HEK293 (cell line): ENCODE measurements around the gene SEMA3G.

Experiments used
- EGR2 ChIP-seq: fragments of 450-650 bp; formaldehyde crosslinking; IDR thresholded peaks from 2 replicates; pipeline ENCODE4 v1.5.1; 2016; ENCODE audit warnings: low read depth, missing biosample characterization, missing genetic modification characterization
- GLIS2 ChIP-seq: fragments of 450-650 bp; formaldehyde crosslinking; IDR thresholded peaks from 2 replicates; pipeline ENCODE4 v1.5.1; 2016; ENCODE audit warnings: missing biosample characterization, missing genetic modification characterization
- KLF7 ChIP-seq: fragments of 450-650 bp; formaldehyde crosslinking; IDR thresholded peaks from 2 replicates; pipeline ENCODE4 v1.5.1; 2016; ENCODE audit warnings: missing biosample characterization, missing genetic modification characterization, borderline replicate concordance
- MYNN ChIP-seq: fragments of 450-650 bp; formaldehyde crosslinking; IDR thresholded peaks from 2 replicates; pipeline ENCODE4 v1.5.1; 2016; ENCODE audit warnings: missing biosample characterization, missing genetic modification characterization, borderline replicate concordance
- PRDM1 ChIP-seq: fragments of 450-650 bp; formaldehyde crosslinking; IDR thresholded peaks from 2 replicates; pipeline ENCODE4; 2016; ENCODE audit warnings: missing biosample characterization, missing genetic modification characterization
- SCRT1 ChIP-seq: fragments of 450-650 bp; formaldehyde crosslinking; IDR thresholded peaks from 2 replicates; pipeline ENCODE4 v1.5.1; 2016; ENCODE audit warnings: missing biosample characterization, missing genetic modification characterization, borderline replicate concordance
- SP3 ChIP-seq: fragments of 450-650 bp; formaldehyde crosslinking; IDR thresholded peaks from 2 replicates; pipeline ENCODE4 v1.5.1; 2016; ENCODE audit warnings: missing biosample characterization, missing genetic modification characterization
- TRIM28 ChIP-seq: IDR thresholded peaks from 2 replicates; pipeline ENCODE4 v1.6.1; 2011; ENCODE audit warnings: low read length, control low read depth, borderline replicate concordance
- ZBTB20 ChIP-seq: fragments of 450-650 bp; formaldehyde crosslinking; IDR thresholded peaks from 2 replicates; pipeline ENCODE4 v1.5.1; 2016; ENCODE audit warnings: missing biosample characterization, missing genetic modification characterization
- ZBTB48 ChIP-seq: fragments of 450-650 bp; formaldehyde crosslinking; IDR thresholded peaks from 2 replicates; pipeline ENCODE4 v1.5.1; 2016; ENCODE audit warnings: missing biosample characterization, missing genetic modification characterization
- ZFP37 ChIP-seq: fragments of 450-650 bp; formaldehyde crosslinking; IDR thresholded peaks from 2 replicates; pipeline ENCODE4 v1.5.1; 2016; ENCODE audit warnings: missing biosample characterization, missing genetic modification characterization
- ZNF121 ChIP-seq: fragments of 450-650 bp; formaldehyde crosslinking; IDR thresholded peaks from 2 replicates; pipeline ENCODE4 v1.5.1; 2016; ENCODE audit warnings: missing biosample characterization, missing genetic modification characterization
- ZNF132 ChIP-seq: fragments of 450-650 bp; formaldehyde crosslinking; IDR thresholded peaks from 2 replicates; pipeline ENCODE4 v1.5.1; 2017; ENCODE audit warnings: missing biosample characterization, missing genetic modification characterization, borderline replicate concordance
- ZNF138 ChIP-seq: fragments of 450-650 bp; formaldehyde crosslinking; IDR thresholded peaks from 2 replicates; pipeline ENCODE4 v1.5.1; 2016; ENCODE audit warnings: missing biosample characterization, missing genetic modification characterization, borderline replicate concordance
- ZNF239 ChIP-seq: fragments of 450-650 bp; formaldehyde crosslinking; IDR thresholded peaks from 2 replicates; pipeline ENCODE4 v1.5.1; 2016; ENCODE audit warnings: missing biosample characterization, missing genetic modification characterization
- ZNF354C ChIP-seq: fragments of 450-650 bp; formaldehyde crosslinking; IDR thresholded peaks from 2 replicates; pipeline ENCODE4 v1.5.1; 2016; ENCODE audit warnings: missing biosample characterization, missing genetic modification characterization, low read depth, borderline replicate concordance
- ZNF473 ChIP-seq: fragments of 450-650 bp; formaldehyde crosslinking; IDR thresholded peaks from 2 replicates; pipeline ENCODE4 v1.5.1; 2017; ENCODE audit warnings: missing biosample characterization, missing genetic modification characterization
- ZNF510 ChIP-seq: fragments of 450-650 bp; formaldehyde crosslinking; IDR thresholded peaks from 2 replicates; pipeline ENCODE4 v1.5.1; 2018; ENCODE audit warnings: mild to moderate bottlenecking, missing genetic modification characterization, missing biosample characterization; ENCODE audit not compliant: insufficient replicate concordance
- ZNF561 ChIP-seq: fragments of 450-650 bp; IDR thresholded peaks from 2 replicates; pipeline ENCODE4 v1.5.1; 2018; ENCODE audit warnings: missing biosample characterization, missing genetic modification characterization, borderline replicate concordance
- ZNF596 ChIP-seq: fragments of 450-650 bp; IDR thresholded peaks from 2 replicates; pipeline ENCODE4 v1.5.0; 2018; ENCODE audit warnings: missing biosample characterization, mild to moderate bottlenecking, missing genetic modification characterization, moderate library complexity
- ZNF670 ChIP-seq: fragments of 450-650 bp; formaldehyde crosslinking; IDR thresholded peaks from 2 replicates; pipeline ENCODE4 v1.5.1; 2016; ENCODE audit warnings: missing biosample characterization, missing genetic modification characterization, low read depth
- ZNF677 ChIP-seq: fragments of 450-650 bp; IDR thresholded peaks from 2 replicates; pipeline ENCODE4 v1.5.0; 2018; ENCODE audit warnings: missing biosample characterization, mild to moderate bottlenecking, missing genetic modification characterization, moderate library complexity
- ZNF777 ChIP-seq: fragments of 450-650 bp; formaldehyde crosslinking; IDR thresholded peaks from 2 replicates; pipeline ENCODE4 v1.5.1; 2017; ENCODE audit warnings: missing biosample characterization, missing genetic modification characterization, borderline replicate concordance
- ZNF843 ChIP-seq: fragments of 450-650 bp; formaldehyde crosslinking; IDR thresholded peaks from 2 replicates; pipeline ENCODE4 v1.5.1; 2016; ENCODE audit warnings: missing biosample characterization, missing genetic modification characterization
- TF ChIP-seq, protein P1 (sequence below): fragments of 450-650 bp; IDR thresholded peaks from 2 replicates; pipeline ENCODE4 v1.5.1; 2018; ENCODE audit warnings: missing biosample characterization, missing genetic modification characterization
- TF ChIP-seq, protein P2 (sequence below): sonication (generic); formaldehyde crosslinking; IDR thresholded peaks from 2 replicates; pipeline ENCODE4 v1.8.1; 2022; ENCODE audit warnings: mild to moderate bottlenecking, moderate library complexity, missing genetic modification reagents
- TF ChIP-seq, protein P3 (sequence below): fragments of 450-650 bp; formaldehyde crosslinking; IDR thresholded peaks from 2 replicates; pipeline ENCODE4 v1.5.1; 2016; ENCODE audit warnings: missing biosample characterization, missing genetic modification characterization
- TF ChIP-seq, protein P4 (sequence below): fragments of 450-650 bp; formaldehyde crosslinking; IDR thresholded peaks from 2 replicates; pipeline ENCODE4 v1.5.1; 2016; ENCODE audit warnings: missing biosample characterization, missing genetic modification characterization, borderline replicate concordance

Gene SEMA3G

DNA sequence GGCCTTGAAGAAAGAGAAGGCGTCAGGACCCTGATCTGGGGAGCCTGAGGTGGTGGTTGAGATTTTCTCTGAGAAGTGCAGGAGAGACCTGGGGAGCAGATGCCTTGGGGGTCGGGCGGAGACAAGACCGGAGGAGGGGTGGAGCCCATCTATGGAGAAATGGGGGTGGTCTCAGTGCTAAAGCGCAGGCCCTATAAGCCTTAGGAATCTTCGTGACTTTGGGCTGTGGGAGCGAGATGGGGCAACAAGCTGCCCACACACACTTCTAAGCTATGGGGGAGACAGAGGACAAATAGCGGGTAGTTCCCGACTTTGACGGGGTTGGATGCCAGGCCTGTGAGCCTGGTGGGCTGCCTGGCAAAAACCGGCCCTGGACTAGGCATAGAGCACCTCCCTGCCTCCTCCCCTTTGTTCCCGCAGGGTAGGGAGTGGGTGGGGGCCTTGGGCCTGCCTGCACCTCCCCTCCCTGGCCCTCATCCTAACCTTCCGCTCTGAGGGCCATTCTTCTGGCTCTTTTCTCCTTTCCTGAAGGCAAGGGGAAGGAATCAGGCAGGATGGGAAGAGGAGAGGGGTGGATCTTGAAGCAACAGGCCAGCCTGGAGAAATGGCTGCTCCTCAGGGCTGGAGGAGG, 11.4 kb upstream of the SEMA3G start (continued):
- TF ChIP-seq ZNF239 (tag by site-specific recombination) (no peak), ZNF121 (no peak), ZNF473 (tag by site-specific recombination) (no peak), ZNF670 (tag by site-specific recombination) (no peak), ZBTB48 (tag by site-specific recombination) (no peak), ZNF843 (no peak), ZFP37 (tag by site-specific recombination) (no peak), ZNF354C (no peak), SCRT1 (tag by site-specific recombination) (0 out of 2 replicates have a peak, but pooled peaks have one; percentile 61), ZNF510 (tag by site-specific recombination) (no peak), ZNF596 (tag by site-specific recombination) (no peak), MYNN (tag by site-specific recombination) (no peak), ZNF561 (tag by site-specific recombination) (no peak), GLIS2 (peak; percentile 58; the same call in 1 of the 2 replicates), TRIM28 (no peak), SP3 (peak; percentile 77), EGR2 (tag by site-specific recombination) (peak; percentile 14; the same call in 1 of the 2 replicates), ZNF777 (tag by site-specific recombination) (no peak), ZBTB20 (peak; percentile 100), ZNF138 (no peak), ZNF132 (tag by site-specific recombination) (no peak), ZNF677 (tag by site-specific recombination) (no peak), KLF7 (tag by site-specific recombination) (no peak), PRDM1 (no peak)
- TF ChIP-seq, protein P1, sequence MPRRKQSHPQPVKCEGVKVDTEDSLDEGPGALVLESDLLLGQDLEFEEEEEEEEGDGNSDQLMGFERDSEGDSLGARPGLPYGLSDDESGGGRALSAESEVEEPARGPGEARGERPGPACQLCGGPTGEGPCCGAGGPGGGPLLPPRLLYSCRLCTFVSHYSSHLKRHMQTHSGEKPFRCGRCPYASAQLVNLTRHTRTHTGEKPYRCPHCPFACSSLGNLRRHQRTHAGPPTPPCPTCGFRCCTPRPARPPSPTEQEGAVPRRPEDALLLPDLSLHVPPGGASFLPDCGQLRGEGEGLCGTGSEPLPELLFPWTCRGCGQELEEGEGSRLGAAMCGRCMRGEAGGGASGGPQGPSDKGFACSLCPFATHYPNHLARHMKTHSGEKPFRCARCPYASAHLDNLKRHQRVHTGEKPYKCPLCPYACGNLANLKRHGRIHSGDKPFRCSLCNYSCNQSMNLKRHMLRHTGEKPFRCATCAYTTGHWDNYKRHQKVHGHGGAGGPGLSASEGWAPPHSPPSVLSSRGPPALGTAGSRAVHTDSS, result no peak
- TF ChIP-seq, protein P2, sequence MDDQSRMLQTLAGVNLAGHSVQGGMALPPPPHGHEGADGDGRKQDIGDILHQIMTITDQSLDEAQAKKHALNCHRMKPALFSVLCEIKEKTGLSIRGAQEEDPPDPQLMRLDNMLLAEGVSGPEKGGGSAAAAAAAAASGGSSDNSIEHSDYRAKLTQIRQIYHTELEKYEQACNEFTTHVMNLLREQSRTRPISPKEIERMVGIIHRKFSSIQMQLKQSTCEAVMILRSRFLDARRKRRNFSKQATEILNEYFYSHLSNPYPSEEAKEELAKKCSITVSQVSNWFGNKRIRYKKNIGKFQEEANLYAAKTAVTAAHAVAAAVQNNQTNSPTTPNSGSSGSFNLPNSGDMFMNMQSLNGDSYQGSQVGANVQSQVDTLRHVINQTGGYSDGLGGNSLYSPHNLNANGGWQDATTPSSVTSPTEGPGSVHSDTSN (CRISPR knock-in tag), result no peak
- TF ChIP-seq, protein P3, sequence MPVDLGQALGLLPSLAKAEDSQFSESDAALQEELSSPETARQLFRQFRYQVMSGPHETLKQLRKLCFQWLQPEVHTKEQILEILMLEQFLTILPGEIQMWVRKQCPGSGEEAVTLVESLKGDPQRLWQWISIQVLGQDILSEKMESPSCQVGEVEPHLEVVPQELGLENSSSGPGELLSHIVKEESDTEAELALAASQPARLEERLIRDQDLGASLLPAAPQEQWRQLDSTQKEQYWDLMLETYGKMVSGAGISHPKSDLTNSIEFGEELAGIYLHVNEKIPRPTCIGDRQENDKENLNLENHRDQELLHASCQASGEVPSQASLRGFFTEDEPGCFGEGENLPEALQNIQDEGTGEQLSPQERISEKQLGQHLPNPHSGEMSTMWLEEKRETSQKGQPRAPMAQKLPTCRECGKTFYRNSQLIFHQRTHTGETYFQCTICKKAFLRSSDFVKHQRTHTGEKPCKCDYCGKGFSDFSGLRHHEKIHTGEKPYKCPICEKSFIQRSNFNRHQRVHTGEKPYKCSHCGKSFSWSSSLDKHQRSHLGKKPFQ, result no peak
- TF ChIP-seq, protein P4, sequence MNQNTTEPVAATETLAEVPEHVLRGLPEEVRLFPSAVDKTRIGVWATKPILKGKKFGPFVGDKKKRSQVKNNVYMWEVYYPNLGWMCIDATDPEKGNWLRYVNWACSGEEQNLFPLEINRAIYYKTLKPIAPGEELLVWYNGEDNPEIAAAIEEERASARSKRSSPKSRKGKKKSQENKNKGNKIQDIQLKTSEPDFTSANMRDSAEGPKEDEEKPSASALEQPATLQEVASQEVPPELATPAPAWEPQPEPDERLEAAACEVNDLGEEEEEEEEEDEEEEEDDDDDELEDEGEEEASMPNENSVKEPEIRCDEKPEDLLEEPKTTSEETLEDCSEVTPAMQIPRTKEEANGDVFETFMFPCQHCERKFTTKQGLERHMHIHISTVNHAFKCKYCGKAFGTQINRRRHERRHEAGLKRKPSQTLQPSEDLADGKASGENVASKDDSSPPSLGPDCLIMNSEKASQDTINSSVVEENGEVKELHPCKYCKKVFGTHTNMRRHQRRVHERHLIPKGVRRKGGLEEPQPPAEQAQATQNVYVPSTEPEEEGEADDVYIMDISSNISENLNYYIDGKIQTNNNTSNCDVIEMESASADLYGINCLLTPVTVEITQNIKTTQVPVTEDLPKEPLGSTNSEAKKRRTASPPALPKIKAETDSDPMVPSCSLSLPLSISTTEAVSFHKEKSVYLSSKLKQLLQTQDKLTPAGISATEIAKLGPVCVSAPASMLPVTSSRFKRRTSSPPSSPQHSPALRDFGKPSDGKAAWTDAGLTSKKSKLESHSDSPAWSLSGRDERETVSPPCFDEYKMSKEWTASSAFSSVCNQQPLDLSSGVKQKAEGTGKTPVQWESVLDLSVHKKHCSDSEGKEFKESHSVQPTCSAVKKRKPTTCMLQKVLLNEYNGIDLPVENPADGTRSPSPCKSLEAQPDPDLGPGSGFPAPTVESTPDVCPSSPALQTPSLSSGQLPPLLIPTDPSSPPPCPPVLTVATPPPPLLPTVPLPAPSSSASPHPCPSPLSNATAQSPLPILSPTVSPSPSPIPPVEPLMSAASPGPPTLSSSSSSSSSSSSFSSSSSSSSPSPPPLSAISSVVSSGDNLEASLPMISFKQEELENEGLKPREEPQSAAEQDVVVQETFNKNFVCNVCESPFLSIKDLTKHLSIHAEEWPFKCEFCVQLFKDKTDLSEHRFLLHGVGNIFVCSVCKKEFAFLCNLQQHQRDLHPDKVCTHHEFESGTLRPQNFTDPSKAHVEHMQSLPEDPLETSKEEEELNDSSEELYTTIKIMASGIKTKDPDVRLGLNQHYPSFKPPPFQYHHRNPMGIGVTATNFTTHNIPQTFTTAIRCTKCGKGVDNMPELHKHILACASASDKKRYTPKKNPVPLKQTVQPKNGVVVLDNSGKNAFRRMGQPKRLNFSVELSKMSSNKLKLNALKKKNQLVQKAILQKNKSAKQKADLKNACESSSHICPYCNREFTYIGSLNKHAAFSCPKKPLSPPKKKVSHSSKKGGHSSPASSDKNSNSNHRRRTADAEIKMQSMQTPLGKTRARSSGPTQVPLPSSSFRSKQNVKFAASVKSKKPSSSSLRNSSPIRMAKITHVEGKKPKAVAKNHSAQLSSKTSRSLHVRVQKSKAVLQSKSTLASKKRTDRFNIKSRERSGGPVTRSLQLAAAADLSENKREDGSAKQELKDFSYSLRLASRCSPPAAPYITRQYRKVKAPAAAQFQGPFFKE (tag by site-specific recombination), result no peak
